ENCODE measurements around the gene DCST1.

DCST1 gene

DNA sequence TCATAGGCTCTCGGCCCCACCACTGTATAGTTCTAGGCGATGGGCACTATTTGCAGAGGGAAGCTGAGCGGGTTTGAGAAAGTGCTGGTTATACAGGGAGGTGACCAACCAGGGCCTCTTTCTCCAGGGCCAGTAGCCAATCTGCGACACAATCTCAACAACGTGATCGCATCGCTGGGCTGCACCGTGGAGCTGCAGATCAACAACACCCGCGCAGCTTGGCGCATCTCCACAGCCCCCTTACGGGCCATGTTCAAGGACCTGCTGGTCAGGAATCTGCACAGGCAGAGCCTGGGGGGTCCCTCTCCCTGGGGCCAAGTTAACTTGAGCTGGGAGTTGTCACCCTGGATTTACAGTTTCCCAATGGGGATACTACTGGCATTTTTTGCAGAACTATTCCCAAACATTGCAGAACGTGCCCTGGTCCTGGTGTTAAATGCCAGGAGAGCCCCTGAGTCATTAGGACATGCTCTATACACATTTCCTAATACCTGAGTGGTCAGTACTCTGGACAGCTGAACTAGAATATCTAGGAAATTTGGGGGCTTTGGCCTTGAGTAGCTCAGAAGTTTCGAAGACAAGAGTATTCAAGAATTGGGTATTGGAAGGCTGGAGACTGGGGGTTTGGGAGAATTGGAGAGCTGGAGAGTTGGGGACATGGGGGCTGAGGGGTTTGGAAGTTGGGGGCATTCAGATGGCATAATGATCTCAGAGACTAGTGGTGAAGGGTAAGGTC, 6.9 kb downstream of the DCST1 start:
- no peak overlapping the region for H3K4me3 ChIP-seq (ENCODE audit: low read depth, low read length)
- no peak for DNase-seq (ENCODE audit: low read depth)
- TF ChIP-seq, protein P1, sequence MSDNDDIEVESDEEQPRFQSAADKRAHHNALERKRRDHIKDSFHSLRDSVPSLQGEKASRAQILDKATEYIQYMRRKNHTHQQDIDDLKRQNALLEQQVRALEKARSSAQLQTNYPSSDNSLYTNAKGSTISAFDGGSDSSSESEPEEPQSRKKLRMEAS (IDR thresholded peaks at IDR 0.05; ENCODE audit: low read depth, low read length), result no peak
- TF ChIP-seq, protein P2, sequence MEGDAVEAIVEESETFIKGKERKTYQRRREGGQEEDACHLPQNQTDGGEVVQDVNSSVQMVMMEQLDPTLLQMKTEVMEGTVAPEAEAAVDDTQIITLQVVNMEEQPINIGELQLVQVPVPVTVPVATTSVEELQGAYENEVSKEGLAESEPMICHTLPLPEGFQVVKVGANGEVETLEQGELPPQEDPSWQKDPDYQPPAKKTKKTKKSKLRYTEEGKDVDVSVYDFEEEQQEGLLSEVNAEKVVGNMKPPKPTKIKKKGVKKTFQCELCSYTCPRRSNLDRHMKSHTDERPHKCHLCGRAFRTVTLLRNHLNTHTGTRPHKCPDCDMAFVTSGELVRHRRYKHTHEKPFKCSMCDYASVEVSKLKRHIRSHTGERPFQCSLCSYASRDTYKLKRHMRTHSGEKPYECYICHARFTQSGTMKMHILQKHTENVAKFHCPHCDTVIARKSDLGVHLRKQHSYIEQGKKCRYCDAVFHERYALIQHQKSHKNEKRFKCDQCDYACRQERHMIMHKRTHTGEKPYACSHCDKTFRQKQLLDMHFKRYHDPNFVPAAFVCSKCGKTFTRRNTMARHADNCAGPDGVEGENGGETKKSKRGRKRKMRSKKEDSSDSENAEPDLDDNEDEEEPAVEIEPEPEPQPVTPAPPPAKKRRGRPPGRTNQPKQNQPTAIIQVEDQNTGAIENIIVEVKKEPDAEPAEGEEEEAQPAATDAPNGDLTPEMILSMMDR (IDR thresholded peaks at IDR 0.05; ENCODE audit: low read depth, low read length), result no peak
- no peak for TF ChIP-seq POLR2A (IDR thresholded peaks at IDR 0.05; ENCODE audit: extremely low read depth, insufficient read length)

DNA sequence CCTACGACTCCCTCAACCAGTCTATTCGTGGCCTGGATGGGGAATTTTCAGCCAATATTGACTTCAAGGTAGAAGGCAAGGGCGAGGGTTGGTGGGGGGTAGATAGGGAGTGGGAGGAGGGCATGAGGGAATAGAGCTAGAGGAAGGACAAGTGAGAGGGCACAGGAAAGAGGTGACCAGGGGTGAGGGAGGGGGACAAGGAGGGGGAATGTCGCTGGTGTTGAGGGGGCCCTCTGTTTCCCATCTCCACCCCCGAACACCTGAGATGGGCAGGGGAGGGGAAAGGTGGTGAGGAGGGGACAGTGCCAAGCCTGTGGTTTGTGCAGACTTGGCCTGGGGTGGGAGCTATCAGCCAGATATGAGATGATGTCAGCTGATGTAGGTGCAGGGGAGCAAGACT, 9.2 kb downstream of the DCST1 start:
- TF ChIP-seq, protein P1 (IDR thresholded peaks at IDR 0.05; ENCODE audit: low read depth, low read length), result no peak
- no peak for TF ChIP-seq MYC (IDR thresholded peaks at IDR 0.05; ENCODE audit: low read depth, low read length)
- TF ChIP-seq, protein P2 (IDR thresholded peaks at IDR 0.05; ENCODE audit: low read depth, low read length), result no peak
- TF ChIP-seq POLR2A (IDR thresholded peaks at IDR 0.05; ENCODE audit: extremely low read depth, insufficient read length), result no peak

DNA sequence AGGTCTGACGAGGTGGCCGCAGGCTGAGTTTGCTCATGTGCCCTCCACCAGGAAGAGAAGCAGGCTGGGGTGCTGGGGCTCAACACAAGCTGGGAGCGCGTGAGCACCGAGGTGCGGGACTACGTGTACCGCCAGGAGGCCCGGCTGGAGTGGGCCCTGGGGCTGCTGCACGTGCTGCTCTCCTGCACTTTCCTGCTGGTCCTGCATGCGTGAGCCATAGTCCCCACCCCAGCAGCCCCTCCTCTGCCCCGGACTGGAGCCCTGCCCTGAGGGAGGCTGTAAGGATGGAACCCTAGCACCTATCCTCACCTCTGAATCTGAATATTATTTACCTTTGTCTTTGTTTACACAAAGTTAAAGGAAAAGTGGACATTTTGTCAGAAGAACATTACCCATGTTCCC, 9.7 kb downstream of the DCST1 start:
- TF ChIP-seq POLR2A (IDR thresholded peaks at IDR 0.05; ENCODE audit: extremely low read depth, insufficient read length), result no peak
- TF ChIP-seq, protein P2 (IDR thresholded peaks at IDR 0.05; ENCODE audit: low read depth, low read length), result no peak
- no peak for TF ChIP-seq MYC (IDR thresholded peaks at IDR 0.05; ENCODE audit: low read depth, low read length)
- TF ChIP-seq, protein P1 (IDR thresholded peaks at IDR 0.05; ENCODE audit: low read depth, low read length), result no peak
- H3K4me3 ChIP-seq (ENCODE audit: low read depth, low read length), result no peak overlapping the region

More for the DNA sequence above, 9.2 kb downstream of the DCST1 start:
- no peak overlapping the region for H3K4me3 ChIP-seq (ENCODE audit: low read depth, low read length)
- no peak for DNase-seq (ENCODE audit: low read depth)

DNA sequence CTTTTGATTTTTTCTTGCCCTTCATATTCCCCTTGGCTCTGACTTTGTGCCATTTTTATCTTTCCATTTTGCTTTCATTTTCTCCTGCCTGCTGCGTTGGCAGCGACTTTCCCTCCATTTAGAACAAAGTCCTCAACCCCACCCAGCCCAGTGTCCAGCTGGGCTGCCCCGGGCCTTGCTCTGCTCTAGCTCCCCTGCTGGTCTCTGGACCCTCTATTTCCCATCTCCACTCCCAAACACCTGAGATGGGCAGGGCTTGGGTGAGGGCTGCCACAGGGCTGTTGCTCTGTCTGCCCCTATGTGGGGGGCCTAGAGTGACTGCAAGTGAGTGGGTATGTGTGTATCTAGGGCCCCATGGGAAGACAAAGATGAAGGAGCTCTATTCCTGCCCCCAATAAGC, 10.2 kb downstream of the DCST1 start:
- TF ChIP-seq MYC (IDR thresholded peaks at IDR 0.05; ENCODE audit: low read depth, low read length) (no peak), POLR2A (IDR thresholded peaks at IDR 0.05; ENCODE audit: extremely low read depth, insufficient read length) (no peak)
- TF ChIP-seq, protein P2 (IDR thresholded peaks at IDR 0.05; ENCODE audit: low read depth, low read length), result no peak
- TF ChIP-seq, protein P1 (IDR thresholded peaks at IDR 0.05; ENCODE audit: low read depth, low read length), result no peak
- no peak for DNase-seq (ENCODE audit: low read depth)
- no peak overlapping the region for H3K4me3 ChIP-seq (ENCODE audit: low read depth, low read length)

More for the DNA sequence above, 9.7 kb downstream of the DCST1 start:
- DNase-seq (ENCODE audit: low read depth), result no peak

DNA sequence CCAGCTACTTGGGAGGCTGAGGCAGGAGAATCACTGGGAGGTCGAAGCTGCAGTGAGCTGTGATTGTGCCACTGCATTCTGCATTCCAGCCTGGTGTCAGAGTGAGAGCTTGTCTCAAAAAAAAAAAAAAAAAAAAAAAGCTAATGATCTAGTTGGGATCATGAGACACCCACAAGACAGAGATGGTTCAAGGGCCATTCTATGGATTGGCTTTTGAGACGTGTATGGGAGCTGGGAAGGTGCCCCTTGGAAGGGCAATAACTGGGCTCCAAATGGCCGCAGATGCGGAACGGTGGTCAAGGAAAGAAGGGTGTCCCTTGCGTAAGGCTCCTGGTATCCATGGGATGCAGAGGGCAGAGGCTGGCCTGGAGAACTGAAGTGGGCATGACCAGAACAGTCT, 10.7 kb downstream of the DCST1 start:
- TF ChIP-seq MYC (IDR thresholded peaks at IDR 0.05; ENCODE audit: low read depth, low read length), result no peak
- TF ChIP-seq, protein P1 (IDR thresholded peaks at IDR 0.05; ENCODE audit: low read depth, low read length), result no peak
- TF ChIP-seq POLR2A (IDR thresholded peaks at IDR 0.05; ENCODE audit: extremely low read depth, insufficient read length), result no peak
- TF ChIP-seq, protein P2 (IDR thresholded peaks at IDR 0.05; ENCODE audit: low read depth, low read length), result no peak
- no peak for DNase-seq (ENCODE audit: low read depth)
- H3K4me3 ChIP-seq (ENCODE audit: low read depth, low read length), result no peak overlapping the region
